Gastroesophageal sphincter (tissue), 4 donors: ENCODE data around the gene ATP9B. TPM values are rescaled to one million over a fixed set of nuclear protein-coding genes. Genes with fewer than 3 reads are reported as not detected.
"Not testable (repeated sequence)": the region's sequence is repeated elsewhere in the genome, so short reads cannot be mapped to it uniquely, and the experiment has no call there.

Source experiments
- ATAC-seq: fragments of 150-250 bp; one replicate; pipeline ENCODE4 v1.9.1; 2016; ENCODE audit warnings: mild to moderate bottlenecking, moderate library complexity
- H3K27ac ChIP-seq, 4 donors: fragments of 200-600 bp; sonication (generic) in 3 of 4; 1 replicate in 3 of 4; 2 replicates in 1 of 4; pipeline ENCODE4 v1.5.1; 2016 to 2019
- H3K27me3 ChIP-seq: fragments of 200-600 bp; sonication (generic); one replicate; pipeline ENCODE4 v1.5.1; 2019
- H3K36me3 ChIP-seq, 2 donors: fragments of 200-600 bp; sonication (generic); one replicate each; pipeline ENCODE4 v1.5.1; 2019; ENCODE audit warnings: control low read depth in 1 of 2
- H3K4me1 ChIP-seq, 3 donors: fragments of 200-600 bp; sonication (generic); 1 replicate in 2 of 3; 2 replicates in 1 of 3; pipeline ENCODE4 v1.5.1; 2016 to 2019; ENCODE audit warnings: control low read depth in 2 of 3
- H3K4me3 ChIP-seq, 2 donors: fragments of 200-600 bp; sonication (generic); one replicate each; pipeline ENCODE4 v1.5.1; 2019; ENCODE audit warnings: mild to moderate bottlenecking in 1 of 2, moderate library complexity in 1 of 2
- H3K9me3 ChIP-seq, 3 donors: fragments of 200-600 bp; sonication (generic); one replicate each; pipeline ENCODE4 v1.5.1; 2017 to 2019; ENCODE audit warnings: control low read depth in 2 of 3
- CTCF ChIP-seq, 4 experiments: fragments of 200-600 bp in 2 of 4; fragments of 450-650 bp in 2 of 4; sonication (generic) in 1 of 4; IDR thresholded peaks; one replicate each; pipeline ENCODE4 v1.5.1; 2017 to 2019; ENCODE audit warnings: antibody characterized with exemption in 4 of 4, mild to moderate bottlenecking in 2 of 4, moderate library complexity in 2 of 4
- EP300 ChIP-seq: sonication (generic); formaldehyde crosslinking; IDR thresholded peaks from one replicate; pipeline ENCODE4 v1.6.1; 2017; ENCODE audit warnings: antibody characterized with exemption, mild to moderate bottlenecking
- POLR2A ChIP-seq, 2 donors: fragments of 450-650 bp; IDR thresholded peaks; one replicate each; pipeline ENCODE4 v1.6.1; 2017; ENCODE audit warnings: antibody characterized with exemption in 2 of 2, mild to moderate bottlenecking in 2 of 2, moderate library complexity in 1 of 2
- POLR2AphosphoS5 ChIP-seq: sonication (generic); formaldehyde crosslinking; IDR thresholded peaks from one replicate; pipeline ENCODE4 v1.6.1; 2017; ENCODE audit warnings: antibody characterized with exemption
- WGBS, 2 donors: methylation state at CpG; one replicate each; pipeline ENCODE4 v1.1.5; 2018; ENCODE audit warnings: low coverage in 1 of 2; 5-methylcytosine and 5-hydroxymethylcytosine counted together
- total RNA-seq, 4 donors: library from RNA; depleted of rRNA; stranded (reverse); fragments of >200 nt; gene quantifications; one replicate each; pipeline ENCODE4 v1.1.0, GENCODE V29; 2016

Gene ATP9B
- total RNA-seq, 4 donors from 2014 or later = 16.6 to 48.7 (median 33.7) TPM

GRCh38 chr18:79372991-79373390, 303.8 kb downstream of the ATP9B start:
- H3K27ac ChIP-seq = no peak overlapping the region
- H3K4me1 ChIP-seq = no peaks in the 10 kb centered on the region
- H3K4me3 ChIP-seq = no peak overlapping the region
- H3K27me3 ChIP-seq = no peaks in the 10 kb centered on the region
- WGBS, 2 donors = 91 to 92% methylated on average over 2 of the region's 2 CpGs
- peaks cover 0 to 64% of the 10 kb centered on the region in 2 donors for H3K36me3 ChIP-seq
- TF ChIP-seq CTCF (IDR thresholded peaks at IDR 0.05) = no peak
- TF ChIP-seq POLR2AphosphoS5 = no peak
- no peak for ATAC-seq
- H3K9me3 ChIP-seq = no peaks in the 10 kb centered on the region

- peaks cover 0 to 69% of the 10 kb centered on the region in 2 donors for H3K36me3 ChIP-seq
- TF ChIP-seq CTCF (IDR thresholded peaks at IDR 0.05) = no peak
- TF ChIP-seq POLR2A (IDR thresholded peaks at IDR 0.05) = no peak
- no peak for TF ChIP-seq POLR2AphosphoS5
- no peak for TF ChIP-seq EP300
- WGBS, 2 donors = 92 to 95% methylated on average over 8 to 13 of the region's 17 CpGs
These were observed 304.5 kb downstream of the ATP9B start for GRCh38 chr18:79373736-79374135.

GRCh38 chr18:79374408-79375171, 305.4 kb downstream of the ATP9B start:
- WGBS, 2 donors = 84 to 86% methylated on average over 1 to 16 of the region's 32 CpGs
- Histone ChIP-seq H3K36me3 (peaks cover 0 to 69% of the 10 kb centered on the region in 2 donors), H3K9me3 (no peaks in the 10 kb centered on the region), H3K27me3 (no peaks in the 10 kb centered on the region), H3K4me3 (no peak overlapping the region), H3K27ac (no peak overlapping the region), H3K4me1 (peaks cover 0 to 9% (median 4%) of the 10 kb centered on the region in 3 donors)
- no peak for ATAC-seq
- no peak for TF ChIP-seq CTCF (IDR thresholded peaks at IDR 0.05)
- TF ChIP-seq POLR2A (IDR thresholded peaks at IDR 0.05) = no peak

More at GRCh38 chr18:79373736-79374135, 304.5 kb downstream of the ATP9B start:
- ATAC-seq = no peak
- H3K27me3 ChIP-seq = no peaks in the 10 kb centered on the region
- H3K4me1 ChIP-seq = peaks cover 0 to 1% (median 0%) of the 10 kb centered on the region in 3 donors
- H3K27ac ChIP-seq = no peak overlapping the region
- H3K9me3 ChIP-seq = no peaks in the 10 kb centered on the region
- H3K4me3 ChIP-seq = no peak overlapping the region

- 89% methylated on average over 7 of the region's 10 CpGs for WGBS, 2 donors
- H3K4me3 ChIP-seq = no peak overlapping the region
- TF ChIP-seq EP300 (no peak), POLR2AphosphoS5 (no peak), CTCF (IDR thresholded peaks at IDR 0.05) (no peak), POLR2A (IDR thresholded peaks at IDR 0.05) (no peak)
- no peaks in the 10 kb centered on the region for H3K27me3 ChIP-seq
- H3K9me3 ChIP-seq = no peaks in the 10 kb centered on the region
- ATAC-seq = no peak
- H3K36me3 ChIP-seq = peaks cover 0 to 66% of the 10 kb centered on the region in 2 donors
- peaks cover 0 to 9% (median 4%) of the 10 kb centered on the region in 3 donors for H3K4me1 ChIP-seq
- no peak overlapping the region for H3K27ac ChIP-seq
These were observed 306.4 kb downstream of the ATP9B start for GRCh38 chr18:79375441-79376154.

GRCh38 chr18:79376661-79377060, 307.5 kb downstream of the ATP9B start:
- peaks cover 0 to 59% of the 10 kb centered on the region in 2 donors for H3K36me3 ChIP-seq
- not testable (repeated sequence) for H3K9me3 ChIP-seq, H3K4me3 ChIP-seq, H3K4me1 ChIP-seq, H3K27me3 ChIP-seq, ATAC-seq, H3K27ac ChIP-seq
- 92 to 95% methylated on average over 4 of the region's 12 CpGs for WGBS, 2 donors
